Retinal pigment epithelial cell (primary cell): Measurements from ENCODE around the gene ANXA1.

Source experiments
- DNase-seq: peaks from one replicate; pipeline ENCODE4 v3.0.0-alpha.2; 2010; ENCODE audit warnings: low read depth
- H3K4me3 ChIP-seq: 2 replicates; pipeline ENCODE4 v1.5.1; 2011; ENCODE audit warnings: mild to moderate bottlenecking, low read length, control low read depth, moderate library complexity
- TF ChIP-seq, protein P1 (sequence below): conservative IDR thresholded peaks from 2 replicates; pipeline ENCODE4 v1.5.1; 2011; ENCODE audit warnings: low read depth, low read length, control low read depth, inconsistent platforms

The ANXA1 gene

DNA sequence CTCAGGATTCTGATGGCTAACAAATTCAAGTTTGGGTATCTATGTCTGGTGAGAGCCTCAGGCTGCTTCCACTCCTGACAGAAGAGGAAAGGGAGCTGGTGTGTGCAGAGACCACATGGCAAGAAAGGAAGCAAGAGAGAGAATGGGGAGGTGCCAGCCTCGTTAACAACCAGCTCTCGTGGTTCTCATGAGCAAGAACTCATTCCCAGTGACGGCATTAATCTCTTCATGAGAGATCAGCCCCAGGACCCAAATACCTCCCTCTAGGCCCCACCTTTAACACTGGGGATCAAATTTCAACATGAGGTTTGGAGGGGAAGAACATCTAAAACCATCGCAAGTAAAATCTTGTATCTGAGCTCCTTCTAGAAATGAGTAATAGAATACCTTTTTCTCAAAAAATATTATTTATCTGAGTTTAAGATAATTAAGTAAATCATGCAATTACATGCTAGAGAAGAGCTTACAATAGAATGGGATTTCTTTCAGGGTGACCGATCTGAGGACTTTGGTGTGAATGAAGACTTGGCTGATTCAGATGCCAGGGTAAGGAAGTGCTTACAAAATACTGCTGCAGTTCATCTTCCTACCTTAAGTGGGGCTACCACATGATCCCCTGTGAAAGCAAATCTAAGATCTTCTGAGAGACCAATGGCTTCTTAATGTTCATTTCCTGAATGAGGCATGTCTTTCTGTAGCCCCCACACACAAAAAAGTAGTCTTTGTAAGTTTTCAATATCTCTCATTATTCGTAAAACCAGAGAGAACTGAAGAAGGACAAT is 11.5 kb downstream of the ANXA1 start:
- TF ChIP-seq, protein P1, sequence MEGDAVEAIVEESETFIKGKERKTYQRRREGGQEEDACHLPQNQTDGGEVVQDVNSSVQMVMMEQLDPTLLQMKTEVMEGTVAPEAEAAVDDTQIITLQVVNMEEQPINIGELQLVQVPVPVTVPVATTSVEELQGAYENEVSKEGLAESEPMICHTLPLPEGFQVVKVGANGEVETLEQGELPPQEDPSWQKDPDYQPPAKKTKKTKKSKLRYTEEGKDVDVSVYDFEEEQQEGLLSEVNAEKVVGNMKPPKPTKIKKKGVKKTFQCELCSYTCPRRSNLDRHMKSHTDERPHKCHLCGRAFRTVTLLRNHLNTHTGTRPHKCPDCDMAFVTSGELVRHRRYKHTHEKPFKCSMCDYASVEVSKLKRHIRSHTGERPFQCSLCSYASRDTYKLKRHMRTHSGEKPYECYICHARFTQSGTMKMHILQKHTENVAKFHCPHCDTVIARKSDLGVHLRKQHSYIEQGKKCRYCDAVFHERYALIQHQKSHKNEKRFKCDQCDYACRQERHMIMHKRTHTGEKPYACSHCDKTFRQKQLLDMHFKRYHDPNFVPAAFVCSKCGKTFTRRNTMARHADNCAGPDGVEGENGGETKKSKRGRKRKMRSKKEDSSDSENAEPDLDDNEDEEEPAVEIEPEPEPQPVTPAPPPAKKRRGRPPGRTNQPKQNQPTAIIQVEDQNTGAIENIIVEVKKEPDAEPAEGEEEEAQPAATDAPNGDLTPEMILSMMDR: no peak
- H3K4me3 ChIP-seq: no peak overlapping the region
- DNase-seq: no peak

DNA sequence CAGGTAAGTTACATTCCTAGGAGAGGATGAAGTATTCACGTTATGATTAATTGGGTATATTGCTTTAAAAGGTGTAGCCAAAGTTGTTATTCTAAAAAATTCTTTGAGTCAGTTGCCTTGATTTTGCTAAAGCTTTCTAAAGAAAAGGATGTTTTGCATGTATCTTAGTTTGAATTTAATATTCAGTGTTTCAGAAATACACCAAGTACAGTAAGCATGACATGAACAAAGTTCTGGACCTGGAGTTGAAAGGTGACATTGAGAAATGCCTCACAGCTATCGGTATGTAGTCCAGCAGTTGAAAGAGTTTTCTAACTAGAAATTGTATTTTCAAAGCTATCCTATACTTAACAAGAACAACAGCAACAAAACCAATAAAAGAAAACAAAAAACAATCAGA is 14.2 kb downstream of the ANXA1 start:
- DNase-seq: no peak
- no peak overlapping the region for H3K4me3 ChIP-seq
- TF ChIP-seq, protein P1: no peak

DNA sequence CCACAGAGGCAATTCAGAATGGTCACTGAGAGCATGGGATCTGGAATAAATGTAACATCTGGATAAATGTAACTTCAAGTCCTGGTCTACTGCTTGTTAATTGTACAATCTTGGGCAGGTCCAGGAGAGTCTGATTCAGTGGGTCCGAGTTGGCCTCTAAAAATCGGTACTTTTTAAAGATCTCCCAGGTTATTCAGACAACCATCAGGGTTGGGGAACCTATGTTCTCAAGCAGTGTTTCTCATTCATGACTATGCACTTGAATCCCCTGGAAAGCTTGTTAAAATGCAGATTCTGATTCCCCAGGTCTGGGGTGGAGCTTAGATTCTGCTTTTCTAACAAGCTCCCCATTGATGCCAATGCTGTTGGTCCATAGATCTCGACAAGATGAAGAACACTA is 14.8 kb downstream of the ANXA1 start:
- H3K4me3 ChIP-seq: no peak overlapping the region
- TF ChIP-seq, protein P1: no peak
- no peak for DNase-seq

DNA sequence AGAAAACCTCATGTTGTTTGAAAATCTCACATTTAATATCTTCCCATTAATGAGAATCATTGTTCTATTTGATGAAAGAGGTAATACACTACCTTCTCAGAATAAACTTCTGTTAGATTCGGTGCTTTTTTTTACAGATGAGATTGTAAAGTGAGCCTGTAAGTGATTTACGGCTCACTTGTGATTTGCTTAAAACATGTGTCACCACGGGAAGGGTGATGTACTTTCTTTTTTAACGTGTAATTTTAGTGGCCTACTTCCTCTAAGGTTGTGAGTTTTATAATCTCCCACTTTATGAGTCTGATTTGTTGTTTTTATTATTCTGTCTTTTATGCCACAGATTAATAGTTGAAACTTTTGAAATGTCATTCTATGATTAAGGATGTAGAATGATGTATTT is 15.9 kb downstream of the ANXA1 start:
- TF ChIP-seq, protein P1: no peak

DNA sequence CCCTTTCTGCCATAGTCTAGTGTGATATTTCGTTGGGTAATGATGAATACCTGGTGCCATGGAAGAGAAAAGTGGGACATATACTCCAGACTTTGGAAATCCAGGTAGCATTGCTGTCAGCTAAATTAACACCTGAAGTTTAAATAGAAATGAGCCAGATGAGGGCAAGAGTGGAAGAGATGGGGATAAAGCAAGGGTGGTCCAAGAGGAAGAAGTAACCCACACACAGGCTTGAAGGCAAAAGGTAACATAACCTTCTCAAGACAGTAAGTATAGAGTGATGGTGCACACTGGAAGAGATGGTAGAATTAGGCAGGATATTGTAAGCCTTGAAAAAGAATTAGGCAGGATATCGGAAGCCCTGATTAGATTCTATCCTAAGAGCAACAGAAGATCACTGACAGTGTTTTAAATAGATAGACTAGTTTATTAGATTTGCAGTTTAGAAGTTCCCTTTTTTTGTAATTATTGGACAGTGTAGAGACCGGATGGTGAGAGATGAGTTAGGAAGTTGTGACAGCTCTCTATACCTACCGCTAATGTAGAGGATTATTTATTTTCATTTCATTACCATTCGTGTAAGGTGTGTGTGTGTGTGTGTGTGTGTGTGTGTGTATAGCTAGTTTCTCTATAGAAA is 16.8 kb downstream of the ANXA1 start:
- TF ChIP-seq, protein P1: no peak
- no peak overlapping the region for H3K4me3 ChIP-seq
- no peak for DNase-seq

More for the DNA sequence above, 15.9 kb downstream of the ANXA1 start:
- no peak overlapping the region for H3K4me3 ChIP-seq
- no peak for DNase-seq

DNA sequence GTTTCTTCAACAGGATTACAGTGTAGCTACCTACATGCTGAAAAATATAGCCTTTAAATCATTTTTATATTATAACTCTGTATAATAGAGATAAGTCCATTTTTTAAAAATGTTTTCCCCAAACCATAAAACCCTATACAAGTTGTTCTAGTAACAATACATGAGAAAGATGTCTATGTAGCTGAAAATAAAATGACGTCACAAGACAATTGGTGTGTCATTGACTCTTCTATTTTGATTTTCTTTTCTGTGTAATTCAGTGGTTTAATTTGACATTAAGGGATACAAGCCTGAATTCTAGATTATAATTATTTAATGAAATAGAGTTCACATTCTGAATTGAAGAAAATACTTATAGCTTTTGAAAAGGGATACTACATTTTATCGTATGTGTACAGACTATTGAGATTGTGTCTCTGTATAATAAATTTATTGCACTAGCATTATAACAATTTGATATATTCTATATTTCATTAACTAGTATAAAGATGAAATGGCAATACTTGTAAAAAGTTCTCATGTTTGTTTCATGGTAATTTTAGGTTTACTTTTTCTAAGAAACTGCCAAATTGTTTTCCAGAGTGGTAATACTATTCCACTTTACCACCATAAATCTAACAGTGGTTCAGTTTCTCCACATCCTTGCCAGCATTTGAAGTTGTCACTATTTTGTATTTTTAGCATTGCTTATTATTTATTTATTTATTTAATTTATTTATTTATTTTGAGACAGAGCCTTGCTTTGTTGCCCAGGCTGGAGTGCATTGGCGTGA is 18.7 kb downstream of the ANXA1 start:
- DNase-seq: no peak
- TF ChIP-seq, protein P1: no peak
- no peak overlapping the region for H3K4me3 ChIP-seq

DNA sequence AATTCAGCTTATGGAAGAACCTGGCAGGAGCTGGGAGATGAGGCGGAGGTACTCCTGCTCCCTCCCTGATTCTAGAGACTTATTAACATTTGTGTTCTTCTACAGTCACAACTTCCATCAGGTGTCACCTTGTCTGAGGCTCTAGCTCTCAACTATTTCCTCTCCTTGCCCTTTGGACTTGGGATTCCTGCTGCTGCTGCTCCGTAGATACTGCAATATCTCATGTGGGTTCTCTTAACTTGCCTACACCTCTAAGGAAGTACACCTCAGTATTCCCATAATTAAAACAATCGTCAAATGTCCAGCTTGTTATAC is 21.2 kb downstream of the ANXA1 start:
- DNase-seq: no peak
- H3K4me3 ChIP-seq: no peak overlapping the region
- TF ChIP-seq, protein P1: no peak
